ENCODE results near the gene N4BP2. TPM values are rescaled to one million over a fixed set of nuclear protein-coding genes. Genes with fewer than 3 reads are reported as not detected.
A peak's percentile ranks its signal among the peaks of the same experiment; 100 is the strongest.
"Not testable (repeated sequence)": the region's sequence is repeated elsewhere in the genome, so short reads cannot be mapped to it uniquely, and the experiment has no call there.

The N4BP2 gene
- total RNA-seq, 1 donor from 2014 or later = 5.0 TPM

GRCh38 chr4:40143926-40144508 is 87.4 kb downstream of the N4BP2 start:
- Histone ChIP-seq H3K4me3 (no peak overlapping the region), H3K4me1 (no peaks in the 10 kb centered on the region), H3K27ac (replicated peaks) (no peak overlapping the region), H3K36me3 (peaks cover 24% of the 10 kb centered on the region), H3K9me3 (replicated peaks) (no peaks in the 10 kb centered on the region), H3K27me3 (ENCODE audit: low read depth) (no peaks in the 10 kb centered on the region)
- TF ChIP-seq CTCF (IDR thresholded peaks at IDR 0.05; ENCODE audit: borderline replicate concordance) = no peak
- intact Hi-C loops (cut with micrococcal nuclease) = no loop called here
- DNase-seq = no peak

GRCh38 chr4:40144716-40145115 is 88.1 kb downstream of the N4BP2 start:
- Histone ChIP-seq H3K36me3 (peaks cover 24% of the 10 kb centered on the region), H3K27me3 (ENCODE audit: low read depth) (no peaks in the 10 kb centered on the region), H3K27ac (replicated peaks) (no peak overlapping the region), H3K4me1 (no peaks in the 10 kb centered on the region), H3K4me3 (no peak overlapping the region), H3K9me3 (replicated peaks) (no peaks in the 10 kb centered on the region)
- no peak for DNase-seq
- TF ChIP-seq CTCF (IDR thresholded peaks at IDR 0.05; ENCODE audit: borderline replicate concordance) = no peak
- intact Hi-C loops (cut with micrococcal nuclease) = no loop called here

- not testable (repeated sequence) for H3K9me3 ChIP-seq (replicated peaks); DNase-seq
- H3K36me3 ChIP-seq = peaks cover 24% of the 10 kb centered on the region
Measured at GRCh38 chr4:40147490-40147889, 90.8 kb downstream of the N4BP2 start.

GRCh38 chr4:40149960-40150385 is 93.3 kb downstream of the N4BP2 start:
- H3K36me3 ChIP-seq = no peaks in the 10 kb centered on the region
- no peak overlapping the region for H3K27ac ChIP-seq (replicated peaks)
- peak; percentile 87 for TF ChIP-seq CTCF (IDR thresholded peaks at IDR 0.05; ENCODE audit: borderline replicate concordance)
- H3K27me3 ChIP-seq (ENCODE audit: low read depth) = no peaks in the 10 kb centered on the region
- no peak overlapping the region for H3K4me3 ChIP-seq
- DNase-seq = peak; percentile 19
- peaks cover 6% of the 10 kb centered on the region for H3K9me3 ChIP-seq (replicated peaks)
- no peaks in the 10 kb centered on the region for H3K4me1 ChIP-seq
- intact Hi-C loops (cut with micrococcal nuclease) = loop anchor here (5.0 kb wide), 1 partner anchor 157 kb away; no protein-coding TSS in a partner anchor

More at GRCh38 chr4:40147490-40147889, 90.8 kb downstream of the N4BP2 start:
- H3K27ac ChIP-seq (replicated peaks); H3K4me1 ChIP-seq; intact Hi-C loops (cut with micrococcal nuclease); H3K27me3 ChIP-seq (ENCODE audit: low read depth); H3K4me3 ChIP-seq: not testable (repeated sequence)

GRCh38 chr4:40150932-40151331 is 94.3 kb downstream of the N4BP2 start:
- Histone ChIP-seq H3K9me3 (replicated peaks) (peaks cover 6% of the 10 kb centered on the region), H3K4me1 (no peaks in the 10 kb centered on the region), H3K36me3 (no peaks in the 10 kb centered on the region), H3K27me3 (ENCODE audit: low read depth) (no peaks in the 10 kb centered on the region), H3K4me3 (no peak overlapping the region), H3K27ac (replicated peaks) (no peak overlapping the region)
- DNase-seq = no peak
- TF ChIP-seq CTCF (IDR thresholded peaks at IDR 0.05; ENCODE audit: borderline replicate concordance) = no peak
- intact Hi-C loops (cut with micrococcal nuclease) = loop anchor here (5.0 kb wide), 1 partner anchor 156 kb away; no protein-coding TSS in a partner anchor

- no peak for DNase-seq
- intact Hi-C loops (cut with micrococcal nuclease) = loop anchor here (5.0 kb wide), 1 partner anchor 155 kb away; no protein-coding TSS in a partner anchor
- H3K27ac ChIP-seq (replicated peaks) = no peak overlapping the region
- no peaks in the 10 kb centered on the region for H3K27me3 ChIP-seq (ENCODE audit: low read depth)
- H3K4me1 ChIP-seq = no peaks in the 10 kb centered on the region
- no peaks in the 10 kb centered on the region for H3K36me3 ChIP-seq
- H3K4me3 ChIP-seq = no peak overlapping the region
- H3K9me3 ChIP-seq (replicated peaks) = peaks cover 6% of the 10 kb centered on the region
- TF ChIP-seq CTCF (IDR thresholded peaks at IDR 0.05; ENCODE audit: borderline replicate concordance) = no peak
Measured at GRCh38 chr4:40152637-40153036, 96.0 kb downstream of the N4BP2 start.

Data from left ventricle myocardium inferior (tissue), 1 donor.